Trophoblast cell (in vitro differentiated cells and primary cell): ENCODE measurements around the gene TMEM272.

ENCODE experiments used
- DNase-seq, 2 donors: peaks; one replicate each; pipeline ENCODE4 v3.0.0-alpha.2; 2016
- H2AFZ ChIP-seq: 2 replicates; pipeline ENCODE4 v1.6.1; 2013; ENCODE audit warnings: low read length, moderate library complexity, mild to moderate bottlenecking; ENCODE audit not compliant: insufficient read depth, poor library complexity
- H2AK5ac ChIP-seq: 2 replicates; pipeline ENCODE4 v1.6.1; 2013; ENCODE audit warnings: mild to moderate bottlenecking, low read length
- H2BK120ac ChIP-seq: 2 replicates; pipeline ENCODE4 v1.6.1; 2013; ENCODE audit warnings: low read length, mild to moderate bottlenecking, moderate library complexity; ENCODE audit not compliant: insufficient read depth, poor library complexity
- H2BK12ac ChIP-seq: 2 replicates; pipeline ENCODE4 v1.6.1; 2013; ENCODE audit warnings: mild to moderate bottlenecking, low read length, moderate library complexity
- H2BK5ac ChIP-seq: 2 replicates; pipeline ENCODE4 v1.6.1; 2013; ENCODE audit warnings: low read length, low read depth, moderate library complexity, mild to moderate bottlenecking; ENCODE audit not compliant: poor library complexity
- H3K14ac ChIP-seq: 2 replicates; pipeline ENCODE4 v1.6.1; 2013; ENCODE audit warnings: mild to moderate bottlenecking, low read length
- H3K18ac ChIP-seq: 2 replicates; pipeline ENCODE4 v1.6.1; 2013; ENCODE audit warnings: mild to moderate bottlenecking, low read length
- H3K23ac ChIP-seq: 2 replicates; pipeline ENCODE4 v1.6.1; 2013; ENCODE audit warnings: low read length
- H3K27ac ChIP-seq: 2 replicates; pipeline ENCODE4 v1.5.1; 2013; ENCODE audit warnings: low read depth, mild to moderate bottlenecking, inconsistent platforms, low read length, moderate library complexity
- H3K27me3 ChIP-seq: 2 replicates; pipeline ENCODE4 v1.6.1; 2013; ENCODE audit warnings: inconsistent platforms, mild to moderate bottlenecking, low read length, moderate library complexity; ENCODE audit not compliant: insufficient read depth
- H3K36me3 ChIP-seq, 2 experiments: 1 replicate in 1 of 2; 2 replicates in 1 of 2; pipeline ENCODE4 v1.6.1; 2013; ENCODE audit warnings: low read length in 2 of 2, mild to moderate bottlenecking in 2 of 2, moderate library complexity in 1 of 2; ENCODE audit not compliant: insufficient read depth in 2 of 2, control insufficient read depth in 1 of 2
- H3K4ac ChIP-seq: 2 replicates; pipeline ENCODE4 v1.6.1; 2013; ENCODE audit warnings: low read depth, mild to moderate bottlenecking, low read length, moderate library complexity
- H3K4me1 ChIP-seq, 2 experiments: 1 replicate in 1 of 2; 2 replicates in 1 of 2; pipeline ENCODE4 v1.6.1; 2013; ENCODE audit warnings: low read length in 2 of 2, mild to moderate bottlenecking in 2 of 2, moderate library complexity in 1 of 2; ENCODE audit not compliant: insufficient read depth in 2 of 2, control insufficient read depth in 1 of 2
- H3K4me2 ChIP-seq: 2 replicates; pipeline ENCODE4 v1.6.1; 2013; ENCODE audit warnings: inconsistent platforms, mild to moderate bottlenecking, low read length, moderate library complexity
- H3K4me3 ChIP-seq: 2 replicates; pipeline ENCODE4 v1.5.1; 2013; ENCODE audit warnings: mild to moderate bottlenecking, low read depth, low read length, inconsistent platforms
- H3K79me1 ChIP-seq: one replicate; pipeline ENCODE4 v1.6.1; 2013; ENCODE audit warnings: low read length
- H3K79me2 ChIP-seq: 2 replicates; pipeline ENCODE4 v1.6.1; 2013; ENCODE audit warnings: low read length, mild to moderate bottlenecking; ENCODE audit not compliant: control insufficient read depth, insufficient read depth, poor library complexity
- H3K9ac ChIP-seq: 2 replicates; pipeline ENCODE4 v1.6.1; 2013; ENCODE audit warnings: mild to moderate bottlenecking, low read length
- H3K9me3 ChIP-seq: 2 replicates; pipeline ENCODE4 v1.6.1; 2013; ENCODE audit warnings: low read depth, mild to moderate bottlenecking, control low read depth, inconsistent platforms, low read length; ENCODE audit not compliant: insufficient read depth
- H4K12ac ChIP-seq: 2 replicates; pipeline ENCODE4 v1.6.1; 2013; ENCODE audit warnings: low read depth, mild to moderate bottlenecking, low read length, moderate library complexity
- H4K8ac ChIP-seq: 2 replicates; pipeline ENCODE4 v1.6.1; 2013; ENCODE audit warnings: low read depth, mild to moderate bottlenecking, low read length, moderate library complexity
- H4K91ac ChIP-seq: one replicate; pipeline ENCODE4 v1.6.1; 2013; ENCODE audit warnings: low read depth, mild to moderate bottlenecking, low read length, moderate library complexity
- WGBS: extraction: QIAGEN DNeasy Blood & Tissue Kit; methylation state at CpG from one replicate; pipeline ENCODE4 v1.1.7; 2013; ENCODE audit warnings: missing lambda C conversion rate; ENCODE audit not compliant: insufficient read length, insufficient coverage; ENCODE audit errors: extremely low coverage; 5-methylcytosine and 5-hydroxymethylcytosine counted together

The TMEM272 gene

DNA sequence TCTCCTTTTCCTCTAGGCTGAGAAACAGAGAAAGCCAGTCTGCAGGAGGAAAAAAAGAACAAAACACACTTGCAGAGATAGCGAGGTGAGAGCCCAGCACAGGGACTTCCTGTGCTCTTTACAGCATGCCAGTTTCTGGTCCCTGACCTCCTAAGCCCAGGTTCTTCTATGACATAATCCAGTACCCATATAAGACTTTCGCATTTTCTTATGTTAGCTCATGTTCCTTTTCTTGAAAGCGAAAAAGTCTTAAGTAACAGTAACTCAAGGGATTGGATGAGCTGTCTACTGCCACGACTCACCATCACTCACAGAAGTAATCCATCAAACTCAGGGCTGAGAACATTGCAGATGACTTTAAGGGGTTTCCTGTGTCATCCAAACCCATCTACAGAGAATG, 34.2 kb upstream of the TMEM272 start:
- Histone ChIP-seq H3K27ac (no peak overlapping the region), H2AK5ac (no peak overlapping the region), H3K9ac (no peak overlapping the region), H3K4me2 (no peak overlapping the region), H4K12ac (no peak overlapping the region), H3K4ac (no peak overlapping the region), H4K8ac (no peak overlapping the region), H3K4me1 (no peaks in the 10 kb centered on the region), H3K36me3 (no peaks in the 10 kb centered on the region), H3K79me1 (no peaks in the 10 kb centered on the region), H3K4me3 (no peak overlapping the region), H3K27me3 (no peaks in the 10 kb centered on the region), H3K9me3 (no peaks in the 10 kb centered on the region), H2AFZ (no peak overlapping the region), H3K18ac (no peak overlapping the region), H3K79me2 (no peaks in the 10 kb centered on the region), H4K91ac (no peak overlapping the region), H2BK5ac (no peak overlapping the region), H3K14ac (no peak overlapping the region), H2BK120ac (no peak overlapping the region), H3K23ac (no peak overlapping the region), H2BK12ac (no peak overlapping the region)
- DNase-seq, result no peak
- no CpG with 5 or more reads among the region's 4 CpGs for WGBS

GRCh38 chr13:51874651-51875050, 29.7 kb upstream of the TMEM272 start:
- no CpG with 5 or more reads among the region's 11 CpGs for WGBS
- Histone ChIP-seq H4K8ac (no peak overlapping the region), H3K4me3 (no peak overlapping the region), H3K79me2 (no peaks in the 10 kb centered on the region), H3K27ac (no peak overlapping the region), H3K9me3 (no peaks in the 10 kb centered on the region), H3K18ac (no peak overlapping the region), H2BK5ac (no peak overlapping the region), H3K4me1 (no peaks in the 10 kb centered on the region), H2BK120ac (no peak overlapping the region), H3K36me3 (no peaks in the 10 kb centered on the region), H4K91ac (no peak overlapping the region), H3K79me1 (no peaks in the 10 kb centered on the region), H3K23ac (no peak overlapping the region), H3K14ac (no peak overlapping the region), H2AK5ac (no peak overlapping the region), H3K4me2 (no peak overlapping the region), H3K4ac (no peak overlapping the region), H3K9ac (no peak overlapping the region), H2BK12ac (no peak overlapping the region), H2AFZ (no peak overlapping the region), H3K27me3 (no peaks in the 10 kb centered on the region), H4K12ac (no peak overlapping the region)
- no peak for DNase-seq

- no peak overlapping the region for H3K27ac ChIP-seq
- H3K4me2 ChIP-seq, result no peak overlapping the region
- H3K4ac ChIP-seq, result no peak overlapping the region
These were observed 28.9 kb upstream of the TMEM272 start for GRCh38 chr13:51873837-51874236.

DNA sequence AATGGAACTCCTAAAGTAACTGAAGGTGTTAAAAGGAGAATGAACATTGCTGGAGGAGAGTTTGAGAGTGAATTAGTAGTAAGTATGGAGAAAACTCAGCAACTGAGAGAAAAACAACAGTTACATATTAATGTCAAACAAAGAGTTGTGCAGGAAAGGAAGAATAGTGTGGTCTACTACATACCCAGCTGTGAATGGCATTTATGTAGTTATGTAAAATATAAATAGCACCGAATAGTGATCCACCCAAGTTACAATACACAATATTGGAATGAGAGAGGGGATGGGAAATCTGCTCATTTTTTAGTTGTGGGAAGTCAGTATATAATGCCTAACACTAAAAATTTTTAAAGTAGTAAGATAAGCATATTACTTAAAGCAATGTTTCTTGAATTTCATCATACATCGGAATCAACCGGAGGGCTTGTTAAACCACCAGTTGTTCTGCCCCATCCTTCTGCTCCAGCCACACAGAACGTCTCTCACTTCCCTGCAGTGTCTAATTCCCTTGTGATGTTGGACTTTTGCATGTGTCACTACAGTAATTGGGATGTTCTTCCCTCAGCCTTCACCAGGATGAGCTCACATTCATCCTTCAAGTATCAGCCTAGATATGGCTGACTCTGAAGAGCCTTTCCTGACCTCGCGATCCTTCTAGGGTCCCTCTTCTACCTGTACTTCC, 28.3 kb upstream of the TMEM272 start:
- Histone ChIP-seq H3K4me3 (no peak overlapping the region), H2BK120ac (no peak overlapping the region), H3K18ac (no peak overlapping the region), H2AK5ac (no peak overlapping the region), H3K4ac (no peak overlapping the region), H3K4me1 (no peaks in the 10 kb centered on the region), H2BK5ac (no peak overlapping the region), H3K79me1 (no peaks in the 10 kb centered on the region), H3K79me2 (no peaks in the 10 kb centered on the region), H2BK12ac (no peak overlapping the region), H4K12ac (no peak overlapping the region), H4K91ac (no peak overlapping the region), H3K4me2 (no peak overlapping the region), H3K9me3 (no peaks in the 10 kb centered on the region), H3K14ac (no peak overlapping the region), H3K27me3 (no peaks in the 10 kb centered on the region), H3K27ac (no peak overlapping the region), H2AFZ (no peak overlapping the region), H3K9ac (no peak overlapping the region), H3K36me3 (no peaks in the 10 kb centered on the region), H4K8ac (no peak overlapping the region), H3K23ac (no peak overlapping the region)
- peak; percentile 10 to 47 for DNase-seq
- WGBS, result no CpG with 5 or more reads among the region's 6 CpGs

More at GRCh38 chr13:51873837-51874236, 28.9 kb upstream of the TMEM272 start:
- Histone ChIP-seq H2BK120ac (no peak overlapping the region), H2BK5ac (no peak overlapping the region), H4K12ac (no peak overlapping the region), H3K79me2 (no peaks in the 10 kb centered on the region), H2AK5ac (no peak overlapping the region), H2AFZ (no peak overlapping the region), H3K9me3 (no peaks in the 10 kb centered on the region), H4K8ac (no peak overlapping the region), H3K79me1 (no peaks in the 10 kb centered on the region), H3K9ac (no peak overlapping the region), H2BK12ac (no peak overlapping the region), H3K18ac (no peak overlapping the region), H3K4me1 (no peaks in the 10 kb centered on the region), H3K27me3 (no peaks in the 10 kb centered on the region), H3K23ac (no peak overlapping the region), H3K36me3 (no peaks in the 10 kb centered on the region), H3K4me3 (no peak overlapping the region), H4K91ac (no peak overlapping the region), H3K14ac (no peak overlapping the region)
- DNase-seq, result no peak
- no CpG with 5 or more reads among the region's 1 CpG for WGBS
